ENCODE results near the gene SCYGR5. TPM values are rescaled to one million over a fixed set of nuclear protein-coding genes. Genes with fewer than 3 reads are reported as not detected.
"Not testable (repeated sequence)": the region's sequence is repeated elsewhere in the genome, so short reads cannot be mapped to it uniquely, and the experiment has no call there.

Gene SCYGR5, protein sequence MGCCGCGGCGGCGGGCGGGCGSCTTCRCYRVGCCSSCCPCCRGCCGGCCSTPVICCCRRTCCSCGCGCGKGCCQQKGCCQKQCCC
- total RNA-seq, result not detected

DNA sequence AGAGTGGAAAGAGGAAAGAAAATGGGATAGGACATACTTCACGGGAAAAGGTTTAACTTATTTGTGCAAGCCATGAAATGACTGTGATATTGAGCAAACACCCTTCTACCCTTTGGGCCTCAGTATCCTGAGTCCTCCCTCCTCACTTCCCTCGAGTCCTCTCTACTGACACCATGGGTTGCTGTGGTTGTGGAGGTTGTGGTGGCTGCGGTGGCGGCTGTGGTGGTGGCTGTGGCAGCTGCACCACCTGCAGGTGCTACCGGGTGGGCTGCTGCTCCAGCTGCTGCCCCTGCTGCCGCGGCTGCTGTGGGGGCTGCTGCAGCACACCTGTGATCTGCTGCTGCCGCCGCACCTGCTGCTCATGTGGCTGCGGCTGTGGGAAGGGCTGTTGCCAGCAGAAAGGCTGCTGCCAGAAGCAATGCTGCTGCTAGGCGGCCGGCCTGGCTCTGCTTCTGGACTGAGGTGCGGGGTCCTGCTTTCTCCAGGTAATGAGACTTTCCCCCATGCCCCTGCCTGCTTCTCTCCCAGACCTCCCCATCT is at the start of gene SCYGR5:
Gene SCYGR5 (plus strand): TSS at position 174 of the 540 bp plus-strand sequence. CDS start 0 bp downstream, at position 174.
- H3K27ac ChIP-seq, result peak within 1 kb of the TSS in 2 of 4 donors; percentile 49 to 70
- H3K4me3 ChIP-seq, H3K4me1 ChIP-seq, H3K36me3 ChIP-seq, DNase-seq, H3K27me3 ChIP-seq, H3K9me3 ChIP-seq: not testable (repeated sequence)

DNA sequence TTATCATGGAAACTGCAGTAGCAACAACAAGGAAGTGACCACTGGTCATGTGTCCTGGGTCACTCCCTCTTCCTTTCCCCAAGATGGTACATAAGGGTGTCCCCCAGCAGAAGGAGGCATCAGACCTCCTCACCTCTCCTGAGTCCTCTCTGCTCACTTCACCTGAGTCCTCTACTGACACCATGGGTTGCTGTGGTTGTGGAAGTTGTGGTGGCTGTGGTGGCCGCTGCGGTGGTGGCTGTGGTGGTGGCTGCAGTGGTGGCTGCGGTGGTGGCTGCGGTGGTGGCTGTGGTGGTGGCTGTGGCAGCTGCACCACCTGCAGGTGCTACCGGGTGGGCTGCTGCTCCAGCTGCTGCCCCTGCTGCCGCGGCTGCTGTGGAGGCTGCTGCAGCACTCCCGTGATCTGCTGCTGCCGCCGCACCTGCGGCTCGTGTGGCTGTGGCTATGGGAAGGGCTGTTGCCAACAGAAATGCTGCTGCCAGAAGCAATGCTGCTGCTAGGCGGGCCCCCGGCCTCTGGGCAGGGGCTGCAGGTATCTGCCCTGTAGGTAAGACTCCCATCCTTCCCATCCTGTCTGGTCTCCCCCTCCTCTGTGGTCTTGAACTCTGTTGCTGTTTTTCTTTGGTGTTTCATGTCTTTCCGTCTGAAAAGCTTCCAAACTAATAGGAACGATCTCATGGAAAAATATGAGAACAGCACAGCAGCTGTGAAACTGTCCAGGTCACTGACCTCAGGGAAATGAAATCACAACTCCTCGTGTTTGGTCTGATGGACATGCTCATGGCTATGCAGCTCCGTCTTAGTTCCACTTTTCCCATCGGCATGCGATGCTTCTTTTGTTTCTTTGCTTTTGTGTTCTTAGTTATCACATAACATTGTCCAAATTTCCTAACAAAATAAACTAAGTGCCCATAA is 49.0 kb upstream of the SCYGR5 start, which contains the start of gene SCYGR4:
Gene SCYGR4 (plus strand): TSS at position 183 of the 915 bp plus-strand sequence. CDS start 0 bp downstream, at position 183.
- TF ChIP-seq, protein P1, sequence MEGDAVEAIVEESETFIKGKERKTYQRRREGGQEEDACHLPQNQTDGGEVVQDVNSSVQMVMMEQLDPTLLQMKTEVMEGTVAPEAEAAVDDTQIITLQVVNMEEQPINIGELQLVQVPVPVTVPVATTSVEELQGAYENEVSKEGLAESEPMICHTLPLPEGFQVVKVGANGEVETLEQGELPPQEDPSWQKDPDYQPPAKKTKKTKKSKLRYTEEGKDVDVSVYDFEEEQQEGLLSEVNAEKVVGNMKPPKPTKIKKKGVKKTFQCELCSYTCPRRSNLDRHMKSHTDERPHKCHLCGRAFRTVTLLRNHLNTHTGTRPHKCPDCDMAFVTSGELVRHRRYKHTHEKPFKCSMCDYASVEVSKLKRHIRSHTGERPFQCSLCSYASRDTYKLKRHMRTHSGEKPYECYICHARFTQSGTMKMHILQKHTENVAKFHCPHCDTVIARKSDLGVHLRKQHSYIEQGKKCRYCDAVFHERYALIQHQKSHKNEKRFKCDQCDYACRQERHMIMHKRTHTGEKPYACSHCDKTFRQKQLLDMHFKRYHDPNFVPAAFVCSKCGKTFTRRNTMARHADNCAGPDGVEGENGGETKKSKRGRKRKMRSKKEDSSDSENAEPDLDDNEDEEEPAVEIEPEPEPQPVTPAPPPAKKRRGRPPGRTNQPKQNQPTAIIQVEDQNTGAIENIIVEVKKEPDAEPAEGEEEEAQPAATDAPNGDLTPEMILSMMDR (IDR thresholded peaks at IDR 0.05), result no peak
- TF ChIP-seq POLR2A (IDR thresholded peaks at IDR 0.05), result no peak

DNA sequence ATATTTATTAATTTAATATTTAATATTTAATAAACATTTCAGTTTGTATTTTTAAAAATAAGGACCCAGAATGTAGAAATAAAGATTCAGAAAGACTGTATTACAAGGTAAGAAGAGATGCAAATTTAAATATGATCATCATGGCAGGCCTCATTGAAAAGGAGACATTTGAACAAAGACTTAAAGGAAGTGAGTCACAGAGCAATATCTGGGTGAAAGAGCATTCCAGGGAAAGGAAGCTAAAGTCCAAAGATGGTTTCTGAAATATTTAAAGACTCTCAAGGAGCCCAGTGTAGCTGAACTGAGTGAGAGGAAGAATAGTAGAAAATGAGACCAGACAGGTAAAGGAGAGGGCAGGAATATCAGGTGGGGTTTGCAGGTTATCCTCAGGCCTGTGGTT is 43.4 kb upstream of the SCYGR5 start:
- DNase-seq, result no peak
- Histone ChIP-seq H3K9me3 (no peaks in the 10 kb centered on the region), H3K4me1 (no peaks in the 10 kb centered on the region), H3K27me3 (no peaks in the 10 kb centered on the region), H3K36me3 (no peaks in the 10 kb centered on the region), H3K4me3 (no peak overlapping the region), H3K27ac (no peak overlapping the region)
- no peak for TF ChIP-seq POLR2A (IDR thresholded peaks at IDR 0.05)
- TF ChIP-seq, protein P1 (IDR thresholded peaks at IDR 0.05), result no peak

More for the DNA sequence above, 49.0 kb upstream of the SCYGR5 start, which contains the start of gene SCYGR4:
- Histone ChIP-seq H3K9me3 (no peaks in the 10 kb centered on the region), H3K4me1 (no peaks in the 10 kb centered on the region), H3K27ac (no peak within 1 kb of the TSS), H3K4me3 (no peak within 1 kb of the TSS), H3K27me3 (no peaks in the 10 kb centered on the region), H3K36me3 (no peaks in the 10 kb centered on the region)
- DNase-seq, result no peak

DNA sequence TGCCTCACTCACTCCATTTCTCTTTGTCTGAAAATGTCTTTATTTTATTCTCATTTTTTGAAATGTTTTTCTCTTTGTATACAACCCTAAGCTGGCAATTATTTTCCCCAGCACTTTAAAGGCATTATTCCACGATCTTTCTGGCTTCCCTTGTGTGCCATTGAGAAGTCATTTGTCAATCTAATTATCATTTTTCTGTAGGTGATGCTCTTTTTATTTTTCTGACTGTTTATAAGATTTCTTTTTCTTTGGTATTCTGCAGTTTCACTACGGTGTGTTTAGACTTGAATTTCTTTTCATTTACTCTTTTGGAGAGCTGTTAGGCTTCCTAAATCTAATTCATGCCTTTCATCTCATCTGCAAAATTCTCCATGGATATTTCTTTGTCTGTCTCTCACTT is 41.2 kb upstream of the SCYGR5 start:
- no peak overlapping the region for H3K27ac ChIP-seq
- no peak for TF ChIP-seq POLR2A (IDR thresholded peaks at IDR 0.05)
- TF ChIP-seq, protein P1 (IDR thresholded peaks at IDR 0.05), result no peak
- no peaks in the 10 kb centered on the region for H3K27me3 ChIP-seq
- no peak overlapping the region for H3K4me3 ChIP-seq
- H3K4me1 ChIP-seq, result no peaks in the 10 kb centered on the region
- no peaks in the 10 kb centered on the region for H3K9me3 ChIP-seq
- no peak for DNase-seq
- H3K36me3 ChIP-seq, result no peaks in the 10 kb centered on the region

DNA sequence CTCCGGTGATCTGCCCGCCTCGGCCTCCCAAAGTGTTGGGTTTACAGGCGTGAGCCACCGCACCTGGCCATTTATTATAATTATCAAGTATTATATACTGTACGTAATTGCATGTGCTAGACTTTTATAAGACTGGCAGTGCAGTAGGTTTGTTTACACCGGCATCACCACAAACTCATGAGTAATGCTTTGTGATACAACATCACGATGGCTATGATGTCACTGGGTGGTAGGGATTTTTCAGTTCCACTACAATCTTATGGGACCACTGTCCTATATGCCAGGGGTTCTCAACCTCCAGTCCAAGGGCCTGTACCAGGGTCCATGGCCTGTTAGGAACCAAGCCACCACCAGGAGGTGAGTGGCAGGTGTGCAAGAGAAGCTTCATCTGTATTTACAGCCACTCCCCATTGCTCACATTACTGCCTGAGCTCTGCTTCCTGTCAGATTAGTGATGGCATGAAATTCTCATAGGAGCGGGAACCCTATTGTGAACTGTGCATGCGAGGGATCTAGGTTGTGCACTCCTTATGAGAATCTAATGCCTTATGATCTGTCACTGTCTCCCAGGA is 39.9 kb upstream of the SCYGR5 start:
- DNase-seq, result no peak
- TF ChIP-seq, protein P1 (IDR thresholded peaks at IDR 0.05), result no peak
- TF ChIP-seq POLR2A (IDR thresholded peaks at IDR 0.05), result no peak
- no peaks in the 10 kb centered on the region for H3K36me3 ChIP-seq
- no peaks in the 10 kb centered on the region for H3K4me1 ChIP-seq
- no peaks in the 10 kb centered on the region for H3K27me3 ChIP-seq
- H3K4me3 ChIP-seq, result no peak overlapping the region
- no peaks in the 10 kb centered on the region for H3K9me3 ChIP-seq
- no peak overlapping the region for H3K27ac ChIP-seq

DNA sequence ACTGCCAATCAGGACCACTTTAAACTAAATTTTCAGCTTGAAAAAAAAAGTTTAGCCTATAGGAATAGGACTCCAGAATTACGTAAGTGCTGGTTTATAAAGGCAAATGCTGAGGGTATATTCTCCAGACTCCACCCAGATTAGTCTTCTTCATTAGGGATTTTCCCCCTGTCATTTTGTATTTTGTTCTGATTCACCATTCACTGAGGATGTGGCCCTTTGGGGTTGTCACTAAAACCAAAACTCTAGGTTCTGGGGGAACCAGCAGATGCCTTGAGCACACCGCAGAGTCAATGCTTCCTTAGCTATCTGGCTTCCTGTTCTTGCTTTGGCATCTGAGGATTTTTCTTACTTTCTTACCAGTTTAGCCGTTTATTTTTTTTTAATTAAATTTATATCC is 38.8 kb upstream of the SCYGR5 start:
- no peaks in the 10 kb centered on the region for H3K9me3 ChIP-seq
- no peaks in the 10 kb centered on the region for H3K27me3 ChIP-seq
- TF ChIP-seq, protein P1 (IDR thresholded peaks at IDR 0.05), result no peak
- no peak for TF ChIP-seq POLR2A (IDR thresholded peaks at IDR 0.05)
- no peaks in the 10 kb centered on the region for H3K36me3 ChIP-seq
- no peaks in the 10 kb centered on the region for H3K4me1 ChIP-seq
- no peak overlapping the region for H3K27ac ChIP-seq
- no peak for DNase-seq
- H3K4me3 ChIP-seq, result no peak overlapping the region

Data from Peyer's patch (tissue), 4 donors.